T-helper 2 cell (primary cell): Measurements from ENCODE around the gene ALKAL2.

ENCODE experiments used
- DNase-seq, 5 experiments: peaks; one replicate each; pipeline versions ENCODE4 v3.0.0 to v3.0.0-alpha.2; 2012 to 2022

ALKAL2 gene

DNA sequence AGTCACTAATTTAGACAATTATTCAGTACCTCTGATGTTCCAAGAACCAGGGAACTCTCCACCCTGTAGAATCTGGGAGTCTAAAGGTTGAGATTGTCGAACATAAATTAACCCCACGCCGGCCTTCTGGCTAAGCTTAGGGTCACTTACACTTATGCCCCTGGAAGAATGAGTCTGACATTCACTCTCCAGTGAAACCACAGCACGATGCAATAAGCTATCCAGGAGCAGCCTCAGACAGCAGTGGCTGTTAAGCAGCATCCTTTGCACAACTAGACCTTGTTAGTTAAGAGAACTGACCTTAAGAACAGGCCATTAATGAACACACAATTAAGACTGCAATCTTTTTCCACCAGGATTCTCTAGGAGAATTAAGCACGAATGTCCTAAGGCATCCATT lies 49.0 kb downstream of the ALKAL2 start:
- no peak for DNase-seq

DNA sequence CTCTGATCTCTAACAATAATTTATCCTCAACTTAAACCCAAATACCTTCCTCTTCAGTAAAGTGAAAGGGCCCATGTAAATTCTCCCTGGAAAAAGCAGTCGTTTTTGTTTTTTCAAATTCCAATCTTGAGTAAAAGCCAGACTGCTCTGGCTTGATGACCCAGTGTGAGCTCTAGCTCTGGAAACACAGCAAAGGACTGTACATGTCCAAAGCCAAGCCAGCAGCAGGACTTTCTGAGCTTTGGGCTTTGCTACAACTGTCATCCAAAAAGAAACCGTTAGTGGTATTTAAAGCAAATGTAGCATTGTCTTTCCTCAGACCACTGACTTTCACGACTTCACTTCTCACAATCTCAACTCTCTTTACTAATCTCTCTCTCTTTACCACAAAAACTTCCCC lies 49.5 kb downstream of the ALKAL2 start:
- DNase-seq: no peak

DNA sequence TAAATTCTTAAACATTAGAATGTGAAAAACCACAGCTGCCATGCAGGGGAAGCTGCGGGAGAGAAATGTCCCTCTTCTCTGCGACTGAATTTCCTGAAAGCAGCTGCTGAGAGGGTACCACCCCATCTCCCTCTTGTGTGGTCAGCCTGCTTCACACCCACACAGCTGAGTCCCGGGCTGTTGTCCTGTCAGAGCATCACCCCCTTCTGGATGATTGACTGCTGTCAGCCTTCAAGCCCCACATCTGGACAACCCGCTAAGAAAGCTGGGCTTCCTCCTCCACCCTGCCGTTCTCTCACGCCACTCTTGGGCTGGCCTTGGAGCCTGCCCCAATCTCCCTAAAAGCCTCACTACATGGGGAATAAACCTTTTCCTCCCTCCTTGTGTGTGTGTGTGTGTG lies 50.0 kb downstream of the ALKAL2 start:
- no peak for DNase-seq

DNA sequence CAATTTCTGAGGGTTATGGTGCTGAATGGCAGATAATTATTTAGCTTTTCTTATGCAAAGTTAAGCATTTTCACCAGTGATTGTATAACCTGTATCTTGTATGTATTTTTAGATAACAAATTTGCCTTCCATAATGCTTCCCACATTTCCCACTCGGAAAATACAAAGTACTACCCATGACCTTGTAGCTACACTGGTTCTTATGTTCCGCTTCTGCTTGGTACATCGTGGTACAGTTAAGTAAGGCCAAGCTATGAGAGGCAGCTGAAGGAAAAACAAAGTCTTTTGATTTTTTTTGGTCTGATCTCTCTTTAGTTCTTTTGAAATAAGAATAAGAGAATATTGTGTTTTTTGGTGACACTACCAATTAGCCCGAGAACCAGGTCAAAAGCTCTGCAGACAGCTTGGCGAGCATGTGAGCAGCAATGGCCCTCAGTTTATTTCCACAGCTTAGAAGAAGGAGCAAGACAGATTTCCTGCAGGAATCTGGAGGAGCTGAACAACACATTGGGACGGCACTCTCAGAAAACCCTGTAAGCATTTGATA lies 50.8 kb downstream of the ALKAL2 start:
- DNase-seq: no peak

DNA sequence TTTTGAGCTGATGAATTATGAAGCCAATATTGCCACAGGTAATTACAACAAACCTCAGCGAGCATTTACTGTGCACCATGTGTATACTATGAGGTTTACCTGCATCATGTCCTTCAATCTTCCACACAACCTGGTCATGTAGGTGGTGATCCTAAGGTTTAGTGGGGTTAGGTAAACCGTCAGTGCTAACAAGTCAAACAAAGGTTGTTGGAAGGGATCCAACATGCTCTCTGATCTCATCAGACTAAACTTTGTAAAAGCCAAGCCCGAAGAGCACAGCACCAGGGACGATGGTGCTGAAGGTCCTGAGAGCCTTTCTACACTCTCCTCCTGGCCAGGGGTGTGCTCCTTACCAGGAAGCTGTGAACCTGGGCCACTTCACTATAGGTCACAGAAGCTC lies 53.5 kb downstream of the ALKAL2 start:
- no peak for DNase-seq

DNA sequence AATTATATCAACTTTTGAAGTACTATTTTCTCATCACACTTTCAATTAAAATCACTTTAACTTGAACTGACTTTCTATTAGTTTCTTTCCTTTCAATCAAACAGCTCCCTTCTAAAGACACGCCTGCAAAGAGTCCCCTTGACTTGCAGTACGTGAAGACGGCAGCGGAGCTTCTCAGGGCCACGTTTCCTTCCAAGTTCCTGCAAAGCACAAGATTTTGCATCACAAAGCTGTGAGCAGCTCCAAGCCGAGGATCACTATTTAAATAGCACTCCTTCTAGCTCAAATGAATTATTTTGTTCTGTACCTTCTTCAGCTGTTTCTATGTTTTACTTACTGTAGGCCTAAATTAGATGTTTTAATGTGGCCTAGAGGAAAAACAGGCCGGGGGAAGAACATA lies 54.9 kb downstream of the ALKAL2 start:
- no peak for DNase-seq

DNA sequence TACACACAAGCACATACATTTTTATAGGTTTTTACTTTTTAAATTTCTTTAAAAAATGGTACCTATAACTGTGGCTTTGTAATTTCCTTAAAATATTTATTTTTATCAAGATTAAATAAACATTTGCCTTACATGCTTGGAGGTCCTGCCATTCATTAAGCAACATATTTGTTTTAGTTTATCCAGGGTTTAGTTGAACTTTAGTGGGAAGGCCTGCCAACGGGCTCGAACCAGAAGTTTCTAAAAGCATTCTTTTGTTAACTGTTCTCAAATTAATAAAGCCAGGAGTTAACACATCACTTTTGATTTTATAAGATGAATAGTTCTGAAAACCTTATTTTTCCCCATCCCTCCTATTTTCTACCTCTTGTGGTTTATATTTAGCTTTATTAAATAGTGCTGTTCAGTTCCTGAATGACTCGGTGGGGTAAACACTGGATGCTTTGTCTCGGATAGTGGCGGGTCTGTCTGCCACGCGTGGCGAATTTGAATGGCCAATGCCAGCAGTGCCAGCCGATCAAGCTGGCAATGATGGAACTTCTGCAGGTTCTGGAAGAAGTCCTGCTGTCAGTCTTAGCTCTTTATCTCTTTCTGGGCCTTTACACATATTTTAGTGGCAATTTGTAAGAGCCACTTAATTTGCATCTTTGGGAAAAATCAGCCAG lies 56.2 kb downstream of the ALKAL2 start:
- DNase-seq: no peak
